Stomach (tissue), 4 donors: ENCODE measurements around the gene TMEM205.

ENCODE experiments used
- POLR2A ChIP-seq, 4 donors: fragments of 450-650 bp; IDR thresholded peaks; one replicate each; pipeline ENCODE4 v1.6.1; 2016; ENCODE audit warnings: antibody characterized with exemption in 4 of 4, control low read depth in 2 of 4, mild to moderate bottlenecking in 1 of 4, moderate library complexity in 1 of 4
- POLR2AphosphoS5 ChIP-seq, 3 donors: sonication (generic); formaldehyde crosslinking; IDR thresholded peaks; one replicate each; pipeline ENCODE4 v1.6.1; 2016; ENCODE audit warnings: antibody characterized with exemption in 3 of 3
- TF ChIP-seq, protein P1 (sequence below), 7 experiments: fragments of 450-650 bp in 4 of 7; fragments of 200-600 bp in 3 of 7; sonication (generic) in 3 of 7; IDR thresholded peaks; one replicate each; pipeline ENCODE4 v1.5.1; 2016 to 2019; ENCODE audit warnings: antibody characterized with exemption in 7 of 7, control low read depth in 2 of 7, mild to moderate bottlenecking in 1 of 7

DNA sequence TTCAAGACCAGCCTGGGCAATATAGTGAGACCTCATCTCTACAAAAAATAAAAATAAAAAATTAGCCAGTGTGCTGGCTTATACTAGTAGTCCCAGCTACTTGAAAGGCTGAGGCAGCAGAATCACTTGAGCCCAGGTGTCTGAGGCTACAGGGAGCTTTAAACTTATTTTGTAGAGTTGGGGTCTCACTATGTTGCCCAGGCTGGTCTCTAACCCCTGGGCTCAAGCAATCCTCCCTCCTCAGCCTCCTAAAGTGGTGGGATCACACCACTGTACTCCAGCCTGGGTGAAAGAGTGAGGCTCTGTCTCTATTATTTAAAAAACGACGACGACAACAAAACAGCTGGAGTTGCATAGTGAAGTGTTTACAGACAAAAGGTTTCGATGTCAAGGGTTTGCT lies 14.6 kb downstream of the TMEM205 start:
- TF ChIP-seq, protein P1, sequence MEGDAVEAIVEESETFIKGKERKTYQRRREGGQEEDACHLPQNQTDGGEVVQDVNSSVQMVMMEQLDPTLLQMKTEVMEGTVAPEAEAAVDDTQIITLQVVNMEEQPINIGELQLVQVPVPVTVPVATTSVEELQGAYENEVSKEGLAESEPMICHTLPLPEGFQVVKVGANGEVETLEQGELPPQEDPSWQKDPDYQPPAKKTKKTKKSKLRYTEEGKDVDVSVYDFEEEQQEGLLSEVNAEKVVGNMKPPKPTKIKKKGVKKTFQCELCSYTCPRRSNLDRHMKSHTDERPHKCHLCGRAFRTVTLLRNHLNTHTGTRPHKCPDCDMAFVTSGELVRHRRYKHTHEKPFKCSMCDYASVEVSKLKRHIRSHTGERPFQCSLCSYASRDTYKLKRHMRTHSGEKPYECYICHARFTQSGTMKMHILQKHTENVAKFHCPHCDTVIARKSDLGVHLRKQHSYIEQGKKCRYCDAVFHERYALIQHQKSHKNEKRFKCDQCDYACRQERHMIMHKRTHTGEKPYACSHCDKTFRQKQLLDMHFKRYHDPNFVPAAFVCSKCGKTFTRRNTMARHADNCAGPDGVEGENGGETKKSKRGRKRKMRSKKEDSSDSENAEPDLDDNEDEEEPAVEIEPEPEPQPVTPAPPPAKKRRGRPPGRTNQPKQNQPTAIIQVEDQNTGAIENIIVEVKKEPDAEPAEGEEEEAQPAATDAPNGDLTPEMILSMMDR (IDR thresholded peaks at IDR 0.05): no peak
- TF ChIP-seq POLR2A (IDR thresholded peaks at IDR 0.05) (no peak), POLR2AphosphoS5 (IDR thresholded peaks at IDR 0.05) (no peak)
